HTR-8/SVneo (cell line): ENCODE results near the gene CASTOR1.
"Not testable (repeated sequence)": the region's sequence is repeated elsewhere in the genome, so short reads cannot be mapped to it uniquely, and the experiment has no call there.

Source experiments
- DNase-seq: peaks from one replicate; pipeline ENCODE4 v3.0.0; 2011; ENCODE audit warnings: low spot score, mixed read lengths; ENCODE audit not compliant: insufficient read length
- FAIRE-seq: peaks from 2 replicates; lab custom pipeline; 2011; peaks lifted over from hg19 to GRCh38; lab: Jason Lieb, UNC

Gene CASTOR1

GRCh38 chr22:30289141-30289979, at the start of gene CASTOR1:
TSS of gene CASTOR1 (minus strand) at chr22:30289505. CDS start at chr22:30289497, 8 bp downstream.
- DNase-seq = peak; percentile 94
- FAIRE-seq = peak; percentile 86

- no peak for FAIRE-seq
- no peak for DNase-seq
Measured at GRCh38 chr22:30338802-30339201, 49.5 kb upstream of the CASTOR1 start.

- DNase-seq, FAIRE-seq: not testable (repeated sequence)
Measured at GRCh38 chr22:30338341-30338740, 49.0 kb upstream of the CASTOR1 start.

GRCh38 chr22:30337461-30337778, 48.1 kb upstream of the CASTOR1 start:
- DNase-seq (no peak), FAIRE-seq (no peak)

- FAIRE-seq = no peak
Measured at GRCh38 chr22:30336752-30337460, 47.6 kb upstream of the CASTOR1 start.

GRCh38 chr22:30335236-30335635, 45.9 kb upstream of the CASTOR1 start:
- no peak for FAIRE-seq

More at GRCh38 chr22:30336752-30337460, 47.6 kb upstream of the CASTOR1 start:
- no peak for DNase-seq

GRCh38 chr22:30334646-30335045, 45.3 kb upstream of the CASTOR1 start:
- FAIRE-seq = no peak
- DNase-seq = no peak

More at GRCh38 chr22:30335236-30335635, 45.9 kb upstream of the CASTOR1 start:
- DNase-seq = no peak

GRCh38 chr22:30333707-30334087, 44.4 kb upstream of the CASTOR1 start:
- FAIRE-seq (no peak), DNase-seq (no peak)

GRCh38 chr22:30332994-30333706, 43.8 kb upstream of the CASTOR1 start:
- FAIRE-seq = no peak
- DNase-seq = no peak

- no peak for FAIRE-seq
- DNase-seq = no peak
Measured at GRCh38 chr22:30332551-30332950, 43.2 kb upstream of the CASTOR1 start.

GRCh38 chr22:30328466-30329049, 39.3 kb upstream of the CASTOR1 start:
- no peak for DNase-seq

GRCh38 chr22:30327864-30328345, 38.6 kb upstream of the CASTOR1 start:
- FAIRE-seq (no peak), DNase-seq (no peak)

More at GRCh38 chr22:30328466-30329049, 39.3 kb upstream of the CASTOR1 start:
- no peak for FAIRE-seq

GRCh38 chr22:30326706-30327362, 37.5 kb upstream of the CASTOR1 start, which contains the start of gene TBC1D10A:
TSS of gene TBC1D10A (minus strand) at chr22:30326941. CDS start at chr22:30326881, 60 bp downstream.
- peak; percentile 48 for FAIRE-seq

GRCh38 chr22:30326255-30326705, 37.0 kb upstream of the CASTOR1 start:
- FAIRE-seq (no peak), DNase-seq (no peak)

More at GRCh38 chr22:30326706-30327362, 37.5 kb upstream of the CASTOR1 start, which contains the start of gene TBC1D10A:
- DNase-seq = peak; percentile 87

GRCh38 chr22:30325724-30326254, 36.5 kb upstream of the CASTOR1 start:
- DNase-seq = no peak
- FAIRE-seq = no peak

GRCh38 chr22:30325065-30325720, 35.9 kb upstream of the CASTOR1 start:
- FAIRE-seq = no peak

GRCh38 chr22:30324014-30324730, 34.9 kb upstream of the CASTOR1 start:
- FAIRE-seq = no peak
- no peak for DNase-seq

More at GRCh38 chr22:30325065-30325720, 35.9 kb upstream of the CASTOR1 start:
- DNase-seq = peak; percentile 40

GRCh38 chr22:30323246-30323645, 33.9 kb upstream of the CASTOR1 start:
- no peak for DNase-seq
- no peak for FAIRE-seq
